DMS53 treated with DMSO at 0.1 percent for 48 hours (cell line): ENCODE data around the gene PRKN.
"Not testable (repeated sequence)": the region's sequence is repeated elsewhere in the genome, so short reads cannot be mapped to it uniquely, and the experiment has no call there.

ENCODE experiments used
- DNase-seq: peaks from one replicate; lab custom pipeline; 2025; ENCODE audit not compliant: unreplicated experiment; lab: John Stamatoyannopoulos, UW

Gene PRKN

GRCh38 chr6:162678896-162679295, 48.7 kb downstream of the PRKN start:
- not testable (repeated sequence) for DNase-seq

- DNase-seq, result no peak
Measured at GRCh38 chr6:162675503-162675902, 52.1 kb downstream of the PRKN start.

- DNase-seq, result no peak
Measured at GRCh38 chr6:162674452-162674851, 53.1 kb downstream of the PRKN start.

- no peak for DNase-seq
Measured at GRCh38 chr6:162671580-162672165, 55.9 kb downstream of the PRKN start.

GRCh38 chr6:162670345-162670744, 57.2 kb downstream of the PRKN start:
- no peak for DNase-seq

GRCh38 chr6:162666246-162666645, 61.3 kb downstream of the PRKN start:
- no peak for DNase-seq

- no peak for DNase-seq
Measured at GRCh38 chr6:162653808-162654207, 73.8 kb downstream of the PRKN start.

- DNase-seq, result no peak
Measured at GRCh38 chr6:162651505-162651904, 76.1 kb downstream of the PRKN start.

GRCh38 chr6:162649271-162649670, 78.3 kb downstream of the PRKN start:
- DNase-seq, result no peak

GRCh38 chr6:162644153-162644552, 83.4 kb downstream of the PRKN start:
- DNase-seq, result no peak

GRCh38 chr6:162640756-162641155, 86.8 kb downstream of the PRKN start:
- DNase-seq, result no peak

GRCh38 chr6:162639951-162640350, 87.6 kb downstream of the PRKN start:
- DNase-seq, result no peak

- no peak for DNase-seq
Measured at GRCh38 chr6:162638931-162639574, 88.5 kb downstream of the PRKN start.

- no peak for DNase-seq
Measured at GRCh38 chr6:162637317-162637716, 90.2 kb downstream of the PRKN start.

GRCh38 chr6:162636167-162636566, 91.4 kb downstream of the PRKN start:
- DNase-seq, result no peak

- no peak for DNase-seq
Measured at GRCh38 chr6:162631546-162631945, 96.0 kb downstream of the PRKN start.

- no peak for DNase-seq
Measured at GRCh38 chr6:162630069-162630468, 97.5 kb downstream of the PRKN start.

- no peak for DNase-seq
Measured at GRCh38 chr6:162627825-162628224, 99.7 kb downstream of the PRKN start.

- no peak for DNase-seq
Measured at GRCh38 chr6:162627362-162627761, 100.2 kb downstream of the PRKN start.

GRCh38 chr6:162626869-162627268, 100.7 kb downstream of the PRKN start:
- DNase-seq, result no peak

- DNase-seq, result no peak
Measured at GRCh38 chr6:162625846-162626540, 101.6 kb downstream of the PRKN start.

- no peak for DNase-seq
Measured at GRCh38 chr6:162622572-162622971, 105.0 kb downstream of the PRKN start.
